A172 (cell line): ENCODE results near the gene JAG1. TPM values are rescaled to one million over a fixed set of nuclear protein-coding genes. Genes with fewer than 3 reads are reported as not detected.

ENCODE experiments used
- DNase-seq: peaks from one replicate; pipeline ENCODE4 v3.0.0-alpha.2; 2015; ENCODE audit warnings: low spot score
- total RNA-seq: library from RNA; depleted of rRNA; stranded (reverse); fragments of >200 nt; shearing (Covaris generic); gene quantifications from 2 replicates; pipeline ENCODE4 v1.2.3, GENCODE V29; 2014; rRNA removed

Gene JAG1
- 6.2 and 9.4 TPM in 2 replicates for total RNA-seq

DNA sequence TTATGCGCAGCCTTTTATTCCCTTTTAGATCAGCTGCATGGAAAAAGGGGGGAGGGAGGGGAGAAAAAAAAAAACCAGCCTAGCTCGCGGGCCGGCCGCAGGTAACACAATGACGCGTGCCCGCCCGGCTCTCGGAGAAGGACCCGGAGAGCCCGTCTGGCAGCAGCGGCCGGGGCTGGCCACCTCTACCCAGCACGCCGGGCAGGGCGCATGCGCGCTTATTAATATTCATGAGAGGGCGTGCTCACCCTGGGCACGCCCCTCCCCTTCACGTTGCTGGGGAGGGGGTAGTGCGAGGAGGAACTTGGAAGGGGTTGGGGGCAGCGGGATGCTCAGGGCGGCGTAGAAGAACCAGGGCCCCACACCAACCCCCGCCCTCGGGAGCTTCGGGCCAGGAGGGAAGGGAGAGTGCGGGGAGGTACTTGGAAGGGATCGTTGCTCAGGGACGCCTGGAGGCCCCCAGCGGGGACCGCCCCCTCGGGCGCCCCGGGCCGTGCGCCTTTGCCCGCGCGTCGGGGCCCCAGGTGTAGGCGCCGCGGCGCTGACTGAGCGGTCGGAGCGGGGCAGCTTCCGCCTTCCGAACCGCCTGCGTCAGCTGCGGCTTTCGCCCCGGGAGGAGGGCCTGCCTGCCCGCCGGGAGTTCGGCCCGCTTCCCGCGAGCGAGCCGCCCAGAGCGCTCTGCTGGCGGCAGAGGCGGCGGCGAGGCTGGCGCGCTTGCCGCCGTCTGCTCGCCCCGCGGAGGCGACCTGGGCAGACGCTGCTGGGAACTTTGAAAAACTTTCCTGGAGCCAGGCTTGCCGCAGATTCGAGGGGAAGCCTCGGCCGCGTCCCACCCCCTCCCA lies at the start of gene JAG1:
Gene JAG1, minus strand, starts transcription at position 158 of the 842 bp plus-strand sequence. CDS start 469 bp downstream, outside the sequence.
- DNase-seq, result peak; percentile 91

DNA sequence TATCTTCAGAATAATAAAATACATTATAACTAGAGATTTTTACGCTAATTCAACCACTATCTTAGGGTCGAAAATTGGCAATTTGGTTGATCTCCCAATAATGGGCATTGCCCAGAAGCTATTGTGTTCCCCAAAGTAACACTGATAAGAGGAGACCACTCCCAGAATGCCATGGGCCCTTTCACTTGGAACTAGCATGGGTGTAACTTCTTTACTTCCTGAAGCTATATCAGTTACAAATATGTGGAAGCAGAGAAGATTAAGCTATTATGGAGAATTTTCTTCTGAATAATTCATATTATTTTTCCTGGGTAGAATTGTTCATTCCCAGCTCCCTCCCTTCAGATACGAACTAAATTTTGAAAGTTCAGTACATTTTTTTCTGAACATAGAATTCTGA lies 48.2 kb upstream of the JAG1 start:
- no peak for DNase-seq

DNA sequence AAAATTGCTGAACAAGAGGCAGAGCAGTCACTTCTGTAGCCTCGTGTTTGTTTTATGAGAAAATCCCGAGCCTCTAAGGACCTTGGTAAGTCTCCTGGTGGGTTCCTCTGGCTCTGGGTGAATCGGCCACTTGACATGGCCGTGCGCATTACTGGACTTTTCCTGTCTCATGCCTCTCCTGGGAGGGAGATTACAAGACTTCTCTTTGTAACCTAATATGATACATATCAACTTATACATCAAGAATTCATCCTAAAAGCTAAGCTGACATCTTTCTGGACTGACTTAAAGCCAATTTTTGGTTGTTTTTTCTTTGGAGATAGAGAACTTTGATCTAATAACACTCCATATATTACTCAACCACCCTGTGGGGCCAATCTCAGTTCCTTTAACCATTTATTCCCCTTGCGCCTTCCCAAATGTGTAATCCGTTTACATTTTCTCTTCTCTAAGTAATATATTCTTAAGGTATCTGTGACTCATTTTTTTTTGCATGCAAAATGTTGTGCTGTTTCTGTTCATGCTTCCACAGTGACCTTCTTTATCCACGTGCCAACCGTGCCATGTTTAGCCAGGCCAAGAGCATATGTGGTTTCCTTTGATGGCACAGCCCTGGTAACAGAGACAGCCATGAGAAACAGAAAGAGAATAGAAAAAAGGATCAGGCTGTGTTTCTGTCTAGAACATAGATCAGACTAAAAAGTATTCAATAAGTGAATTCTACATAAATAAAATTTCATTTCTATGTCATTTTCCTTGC lies 47.5 kb upstream of the JAG1 start:
- no peak for DNase-seq

DNA sequence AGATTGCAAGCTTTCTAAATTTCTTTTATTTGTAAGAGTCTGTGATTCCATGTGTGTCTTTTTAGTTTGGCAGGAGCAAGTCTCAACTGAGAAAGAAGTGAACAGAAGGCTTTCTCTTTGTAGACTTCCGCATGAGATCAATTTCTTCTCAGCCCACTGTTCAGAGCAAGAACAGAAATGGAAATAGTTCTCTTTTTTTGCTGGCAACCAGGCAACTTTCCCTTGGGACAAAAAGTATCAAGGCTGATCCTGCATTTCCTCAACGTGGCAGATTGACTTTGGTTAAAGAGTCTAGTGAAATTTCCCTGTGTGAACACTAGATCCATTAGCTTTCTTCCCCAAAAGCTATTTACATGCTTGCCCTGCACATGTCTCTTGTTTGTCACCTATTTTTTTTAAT lies 46.8 kb upstream of the JAG1 start:
- no peak for DNase-seq

DNA sequence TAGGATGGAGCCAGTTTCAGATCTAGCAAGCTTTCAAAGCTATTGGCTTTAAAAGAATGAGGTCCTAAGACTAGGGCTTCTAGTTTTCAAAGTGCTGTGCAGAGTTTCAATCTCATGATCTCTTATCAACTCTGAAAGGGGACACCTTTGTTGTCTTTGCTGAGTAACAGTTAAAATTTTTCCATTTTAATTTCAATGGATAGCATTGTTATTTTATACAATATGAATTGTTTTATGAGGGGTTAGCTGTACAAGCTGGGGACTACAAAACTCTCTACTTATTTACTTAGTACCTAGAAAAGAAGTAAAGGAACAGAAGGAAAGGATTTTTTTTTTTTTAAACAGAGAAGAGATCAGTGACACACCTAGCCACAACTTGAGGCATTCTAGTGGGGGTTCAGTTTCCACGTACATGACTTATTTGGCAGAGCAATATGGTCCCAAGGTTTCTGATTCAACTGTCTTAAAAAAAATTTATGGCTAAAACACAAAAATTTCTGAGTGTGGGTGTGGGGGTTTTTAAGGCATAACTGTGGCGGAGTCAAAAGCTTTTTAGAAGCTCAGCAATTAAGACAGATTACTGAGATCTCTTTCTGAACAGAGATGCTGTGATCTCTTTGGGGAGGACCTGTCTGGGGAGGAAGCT lies 46.1 kb upstream of the JAG1 start:
- DNase-seq, result no peak

DNA sequence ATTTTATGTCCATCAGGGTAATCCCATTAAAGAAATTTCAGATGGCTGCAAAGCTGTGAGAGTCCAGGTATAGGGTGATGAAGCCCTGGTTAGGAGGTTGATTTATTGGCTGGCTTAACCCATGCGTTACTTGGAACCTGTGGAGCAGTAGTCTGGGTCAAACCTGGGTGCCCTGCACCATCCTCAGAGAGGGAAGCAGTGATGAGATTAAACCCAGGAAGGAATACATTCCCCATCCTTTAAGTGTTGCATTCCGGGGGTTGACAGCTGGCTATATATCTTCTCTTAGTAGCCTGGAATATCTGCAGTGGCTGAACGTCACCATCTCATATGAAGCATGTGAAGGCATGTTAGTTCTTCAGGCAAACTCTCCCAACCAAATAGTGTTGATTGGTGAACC lies 44.9 kb upstream of the JAG1 start:
- DNase-seq, result no peak

DNA sequence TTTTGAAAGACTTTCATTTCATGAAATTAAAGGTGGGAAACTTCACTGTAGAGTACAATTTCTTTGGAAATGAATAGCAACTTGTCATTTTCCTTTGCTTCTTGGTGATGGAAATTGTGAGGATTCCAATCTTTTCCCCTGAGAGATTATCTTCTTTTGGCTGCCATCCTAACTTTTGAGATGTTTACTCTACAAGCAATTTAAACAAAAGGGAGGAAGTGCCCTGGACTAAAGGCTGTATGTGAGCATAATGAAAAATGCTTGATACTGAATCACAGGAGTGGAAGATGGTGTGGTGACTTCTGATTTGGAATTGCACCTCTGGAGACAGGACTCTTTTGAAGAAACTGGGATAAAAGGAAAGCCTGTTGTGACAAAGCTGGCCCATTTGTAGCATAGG lies 43.1 kb upstream of the JAG1 start:
- DNase-seq, result peak; percentile 22

DNA sequence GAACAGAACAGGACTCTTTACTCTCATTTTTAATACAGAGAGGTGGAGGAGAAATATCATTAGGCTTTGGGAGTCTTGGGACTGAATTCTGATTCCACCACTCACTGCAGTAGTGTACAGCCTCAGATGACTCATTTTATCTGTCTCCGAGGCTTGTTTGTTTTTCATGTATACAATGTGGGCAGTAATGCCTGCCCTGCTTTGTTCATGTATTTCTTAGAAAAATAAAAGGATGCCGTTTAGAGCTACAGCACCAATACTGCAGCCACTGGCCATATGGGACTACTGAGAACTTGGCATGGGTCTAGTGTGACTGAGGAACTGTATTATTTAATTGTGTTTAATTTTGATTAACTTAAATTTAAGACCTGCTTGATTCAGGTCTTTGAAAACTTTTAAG lies 41.2 kb upstream of the JAG1 start:
- peak; percentile 43 for DNase-seq

DNA sequence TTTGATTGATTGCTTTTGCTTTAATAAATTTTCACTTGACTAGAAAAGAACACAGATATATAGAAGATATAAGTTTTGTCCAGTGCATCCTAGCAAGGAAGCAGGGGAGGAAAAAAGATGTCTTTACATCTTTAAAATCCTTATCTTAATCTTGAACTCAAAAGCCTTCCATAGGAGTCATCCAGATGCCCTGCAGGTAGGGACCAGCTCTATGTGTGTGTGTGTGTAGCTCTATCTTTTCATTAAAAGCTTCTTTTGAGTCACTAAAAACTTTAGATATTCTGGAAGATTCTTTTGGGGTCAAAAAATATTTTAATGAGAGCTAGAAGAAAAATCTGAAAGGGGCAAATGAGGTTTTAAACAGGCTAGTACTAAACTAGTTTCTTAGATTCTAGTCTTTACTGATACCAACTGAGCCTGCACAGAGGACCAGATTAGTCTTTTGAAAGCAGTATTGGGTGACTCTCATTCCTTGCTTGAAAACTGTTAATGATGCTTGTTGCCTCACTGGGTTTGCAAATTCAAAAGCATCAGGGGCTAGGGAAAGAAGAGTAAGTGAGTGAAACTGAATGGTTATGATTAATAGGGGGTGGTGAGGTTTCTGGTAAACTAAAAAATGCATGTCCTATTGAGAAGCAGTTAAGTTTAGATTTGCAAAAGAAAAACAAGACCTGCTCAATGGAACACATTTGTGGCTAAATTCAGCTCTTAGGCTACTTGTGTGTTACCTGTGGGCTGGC lies 40.6 kb upstream of the JAG1 start:
- no peak for DNase-seq

DNA sequence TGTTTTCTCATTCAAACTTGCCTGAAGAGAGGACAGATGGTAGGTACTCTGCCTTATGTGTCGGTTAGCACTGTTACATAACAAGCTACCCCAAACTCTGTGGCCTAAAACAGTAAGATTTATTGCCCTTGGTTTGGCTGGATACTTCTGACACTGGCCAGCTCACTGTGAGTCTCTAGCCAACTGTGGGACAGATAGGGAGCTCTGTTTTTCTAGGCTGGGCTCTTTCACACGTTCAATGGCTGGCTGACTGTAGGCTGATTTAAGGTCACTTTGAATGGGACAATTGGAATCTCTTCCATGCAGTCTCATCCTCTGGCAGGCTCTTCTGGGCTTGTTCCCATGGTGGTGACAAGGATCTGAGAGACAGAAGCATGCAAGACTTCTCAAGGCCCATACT lies 39.4 kb upstream of the JAG1 start:
- DNase-seq, result no peak

DNA sequence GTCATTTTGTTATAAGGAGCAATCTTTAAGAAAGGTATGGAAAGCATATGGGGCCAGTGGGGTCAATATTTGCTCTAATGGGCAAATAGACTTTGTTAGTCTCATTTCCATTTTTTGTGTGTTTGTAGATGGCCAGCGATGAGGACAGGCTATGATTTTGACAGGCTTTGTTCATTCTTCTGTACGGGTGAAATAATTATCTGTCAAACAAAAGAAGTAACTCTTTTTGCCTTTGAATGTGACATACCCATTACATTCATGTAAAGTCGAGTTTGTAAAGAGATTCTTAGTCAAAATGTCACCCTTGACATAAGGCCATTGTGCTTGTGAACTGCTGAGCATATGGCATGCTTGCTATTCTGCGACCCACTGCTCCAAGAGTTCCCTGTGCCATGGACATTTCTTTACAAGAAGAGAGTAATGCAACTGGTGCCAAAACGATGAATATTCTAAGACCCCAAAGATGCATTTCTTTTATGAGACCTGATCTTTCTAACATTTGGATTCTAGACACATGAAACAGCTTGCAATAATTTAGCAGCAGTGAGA lies 38.2 kb upstream of the JAG1 start:
- DNase-seq, result no peak

DNA sequence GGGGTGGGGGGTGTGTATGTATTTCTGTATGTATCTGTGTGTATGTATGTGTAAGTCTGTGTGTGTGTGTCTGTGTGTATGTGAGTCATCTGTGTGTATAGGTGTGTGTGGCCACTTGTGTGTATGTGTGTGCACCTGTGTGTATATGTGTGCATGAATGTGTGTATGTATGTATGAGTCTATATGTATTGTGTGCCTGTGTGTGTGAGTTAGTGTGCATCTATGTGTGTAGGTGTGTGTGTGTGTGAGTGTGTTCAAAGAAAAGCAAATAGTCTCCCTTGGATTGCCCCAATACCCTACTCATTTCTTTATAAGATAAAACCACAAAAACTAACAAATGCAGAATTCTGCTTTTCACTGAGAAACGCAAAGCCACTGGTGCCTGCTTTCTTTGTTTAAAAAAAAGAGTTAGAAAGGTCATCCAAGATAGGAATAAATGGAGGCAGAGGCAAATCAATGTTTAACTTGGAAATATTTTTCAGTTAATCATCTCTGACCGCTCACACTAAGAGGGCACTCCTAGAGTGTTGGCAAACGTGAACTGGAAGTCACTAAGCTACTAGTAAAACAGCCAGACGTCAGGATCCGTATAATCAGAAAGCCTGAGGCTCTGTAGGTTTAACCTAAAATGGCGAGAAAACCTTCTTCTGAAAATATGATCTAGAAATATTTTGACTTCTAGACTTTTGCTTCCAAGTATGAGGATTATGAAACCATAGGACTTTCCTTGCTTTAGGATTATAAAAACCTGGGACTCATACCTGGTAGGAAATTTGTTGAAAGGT lies 37.4 kb upstream of the JAG1 start:
- no peak for DNase-seq

DNA sequence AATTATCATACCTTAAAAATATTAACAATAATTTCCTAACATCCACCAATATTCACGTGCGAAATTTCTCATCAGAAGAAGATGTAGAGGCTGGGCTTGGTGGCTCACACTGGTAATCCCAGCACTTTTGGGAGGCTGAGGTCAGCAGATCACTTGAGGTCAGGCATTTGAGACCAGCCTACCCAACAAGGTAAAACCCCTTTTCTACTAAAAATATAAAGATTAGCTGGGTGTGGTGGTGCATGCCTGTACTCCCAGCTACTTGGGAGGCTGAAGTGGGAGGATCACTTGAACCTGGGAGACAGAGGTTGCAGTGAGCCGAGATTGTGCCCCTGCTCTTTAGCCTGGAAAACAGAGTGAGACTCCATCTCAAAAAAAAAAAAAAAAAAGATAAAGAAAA lies 36.1 kb upstream of the JAG1 start:
- no peak for DNase-seq

DNA sequence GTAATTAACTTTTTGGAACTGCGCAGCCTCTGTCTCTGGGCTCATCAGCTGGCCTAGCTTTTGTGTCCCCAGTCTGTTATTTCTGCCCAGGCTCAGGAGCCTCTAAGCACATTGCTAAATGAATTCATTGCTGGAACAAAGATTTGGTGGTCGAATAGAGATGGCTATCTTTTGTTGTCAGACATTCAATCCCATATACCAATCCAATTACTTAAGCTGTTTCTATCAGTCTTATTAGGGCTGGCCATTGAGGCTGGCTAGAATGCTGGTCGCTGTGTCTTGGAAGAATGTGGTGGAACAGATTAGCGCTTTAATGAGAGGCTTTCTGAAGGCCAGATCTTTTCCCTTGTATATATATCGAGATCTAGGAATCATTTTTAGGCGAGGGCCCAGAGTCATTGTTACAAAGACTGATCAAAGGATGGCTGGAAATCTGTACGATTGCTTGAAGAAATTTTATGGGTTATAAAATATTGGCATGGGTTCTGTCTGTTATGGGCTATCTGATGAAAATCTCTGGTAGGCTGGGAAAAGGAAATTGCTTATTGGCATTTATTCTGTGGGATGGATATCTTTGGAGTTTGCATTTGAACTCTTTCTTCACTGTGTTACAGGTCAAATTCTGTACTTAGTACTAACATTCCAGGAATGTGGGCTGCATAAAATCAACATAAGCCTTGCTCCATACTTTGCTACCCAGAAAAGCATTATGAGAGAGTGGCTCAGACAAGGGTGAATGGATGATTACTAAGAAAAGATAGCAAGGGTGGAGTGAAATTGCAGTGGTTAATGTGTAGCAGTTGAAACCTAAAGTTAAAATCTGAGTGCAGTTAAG lies 34.8 kb upstream of the JAG1 start:
- DNase-seq, result peak; percentile 40

DNA sequence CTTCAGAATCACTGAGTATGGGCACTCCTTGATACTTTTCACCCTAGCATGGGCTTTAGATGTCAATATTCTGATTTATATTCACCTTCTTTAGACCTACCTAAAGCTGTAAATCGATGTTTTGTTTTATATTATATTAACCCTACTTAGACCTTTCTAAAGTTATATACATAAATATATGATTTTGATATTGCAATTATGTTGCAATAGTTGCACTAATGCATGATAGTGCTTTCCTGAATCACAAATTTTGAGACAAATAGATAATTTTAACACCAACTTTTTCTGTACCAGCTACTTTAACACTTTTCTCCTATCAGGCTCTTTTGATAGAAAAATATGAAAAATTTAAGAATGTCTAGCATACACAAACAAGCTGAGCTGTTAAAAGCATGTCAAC lies 34.0 kb upstream of the JAG1 start:
- no peak for DNase-seq

DNA sequence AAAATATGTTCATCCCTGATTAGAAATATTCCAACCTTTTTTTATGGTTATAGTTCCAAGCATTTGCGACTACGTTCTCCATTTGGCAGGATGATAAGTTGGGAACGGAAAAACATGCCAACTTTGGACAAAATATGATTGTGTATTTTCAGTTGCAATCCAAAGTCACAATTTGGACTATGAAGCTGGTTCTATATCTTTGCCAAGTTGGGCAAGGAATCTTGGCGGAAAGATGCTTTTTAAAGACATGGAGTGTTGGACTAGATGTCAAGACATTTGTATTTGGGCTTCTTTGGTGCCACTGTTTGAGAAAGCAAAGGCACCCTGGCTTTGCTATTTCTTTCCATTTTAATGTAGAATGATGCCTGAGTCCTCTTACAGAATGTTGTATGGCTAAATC lies 33.3 kb upstream of the JAG1 start:
- DNase-seq, result no peak

DNA sequence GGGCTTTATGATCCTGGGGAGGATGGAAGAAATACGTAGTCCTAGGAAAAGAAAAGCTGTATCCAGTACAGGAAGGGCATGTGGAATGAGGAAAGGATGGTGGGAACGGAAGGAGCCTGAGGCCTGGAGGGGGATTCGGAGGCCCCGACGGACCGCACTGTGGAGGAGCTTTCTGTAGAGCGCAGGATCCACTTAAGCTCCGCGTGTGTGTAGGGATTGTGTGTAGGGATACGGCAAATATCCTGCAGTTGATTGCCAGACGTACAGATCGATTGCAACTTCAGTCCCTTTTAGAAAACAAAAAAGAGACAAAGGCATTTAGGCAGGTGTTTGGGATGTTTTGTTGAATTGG lies 32.6 kb upstream of the JAG1 start:
- DNase-seq, result no peak

DNA sequence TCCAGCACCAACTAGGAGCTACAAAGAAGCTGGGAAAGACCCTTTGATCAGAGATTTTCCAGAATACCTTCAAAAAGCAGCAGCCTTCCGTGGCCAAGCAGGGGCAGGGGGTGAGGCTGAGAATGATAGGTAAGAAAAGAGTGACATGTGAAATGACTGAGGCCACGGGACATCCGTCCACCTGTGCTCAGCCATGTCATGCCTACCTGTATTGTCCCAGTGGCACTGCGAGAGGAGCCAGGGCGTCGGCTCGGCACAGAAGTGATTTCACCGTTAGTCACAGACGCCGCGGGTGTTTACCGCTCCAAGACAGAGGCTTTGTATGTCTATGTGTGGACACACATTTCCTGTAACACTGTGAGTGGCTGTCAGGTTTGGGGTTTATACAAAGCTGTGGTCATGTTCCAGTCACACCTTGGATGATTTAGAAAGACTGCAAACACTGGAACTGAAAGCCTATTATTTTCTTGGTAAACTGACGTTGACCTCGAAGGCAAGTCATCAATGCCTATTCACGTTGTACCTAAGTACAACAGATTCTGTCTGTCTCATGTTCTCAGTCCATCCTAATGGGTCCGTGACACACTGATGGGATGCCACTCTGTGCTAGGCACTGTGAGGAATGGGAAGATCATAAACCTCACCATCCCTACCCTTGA lies 32.1 kb upstream of the JAG1 start:
- peak; percentile 90 for DNase-seq

DNA sequence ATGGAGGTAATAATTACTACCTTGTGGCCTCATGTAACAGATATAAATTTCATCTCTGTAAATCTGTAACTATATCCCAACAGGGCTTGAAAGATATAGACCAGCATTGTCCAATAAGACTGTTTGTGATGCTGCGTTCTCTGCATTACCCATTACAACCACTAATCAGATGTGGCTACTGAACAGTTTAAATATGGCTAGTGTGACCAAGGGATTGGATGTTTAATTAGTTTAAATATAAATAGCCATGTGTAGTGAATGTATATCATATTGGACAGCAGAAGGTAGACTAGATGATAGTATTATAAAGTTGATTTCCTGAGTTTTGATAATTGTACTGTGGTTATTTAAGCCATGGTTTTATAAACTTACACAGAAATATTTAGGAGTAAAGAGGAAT lies 27.8 kb upstream of the JAG1 start:
- DNase-seq, result no peak
